Measurements from ENCODE around the gene NIF3L1. TPM values are rescaled to one million over a fixed set of nuclear protein-coding genes. Genes with fewer than 3 reads are reported as not detected.

The NIF3L1 gene
- total RNA-seq, 1 donor from 2014 or later = 33.4 TPM

Small RNAs within 50 kb of the gene (small RNA-seq; reads per million reads assigned to genes)
- not detected for gene RF00019
- gene RNA5SP115 = not detected
- gene RNU6-312P = not detected
- not detected for gene RNU6-762P

Other genes with a start within 250 kb of the NIF3L1 start
- 437 TPM for gene BZW1, start 77.5 kb upstream of the NIF3L1 start, total RNA-seq
- gene CLK1, start 24.7 kb upstream of the NIF3L1 start, total RNA-seq = 182 TPM
- gene PPIL3, start 294 bp upstream of the NIF3L1 start, total RNA-seq = 46.5 TPM
- 21.6 TPM for gene ORC2, start 74.3 kb downstream of the NIF3L1 start, total RNA-seq
- 55.0 TPM for gene HYCC2, start 182.3 kb downstream of the NIF3L1 start, total RNA-seq
- 39.1 TPM for gene NDUFB3, start 182.6 kb downstream of the NIF3L1 start, total RNA-seq
- 26.1 TPM for gene CFLAR, start 226.8 kb downstream of the NIF3L1 start, total RNA-seq

Measured in frontal cortex (tissue), 1 donor.